GM12878 (cell line): ENCODE results near the gene SMIM7. TPM values are rescaled to one million over a fixed set of nuclear protein-coding genes. Genes with fewer than 3 reads are reported as not detected.

Source experiments
- ATAC-seq: fragments of 200-7000 bp; cut with Tn5 transposase; 3 replicates; pipeline ENCODE4 v1.9.1; 2020; ENCODE audit warnings: mild to moderate bottlenecking, moderate library complexity
- BruUV-seq: library from RNA; stranded (reverse); fragments of 400-500 nt; replicated peaks from 2 replicates; lab custom pipeline; 2021; lab: Mats Ljungman, UMichigan
- CTCF ChIA-PET: fragments of 300-600 bp; sonication (Branson Sonifier 250); formaldehyde crosslinking; extraction: SDS; loops from one replicate; lab custom pipeline; 2021; ENCODE audit warnings: inconsistent platforms; lab: Yijun Ruan, JAX
- POLR2A ChIA-PET: fragments of 350-600 bp; formaldehyde crosslinking; extraction: SDS; loops from one replicate; lab custom pipeline; 2021; ENCODE audit warnings: inconsistent platforms; lab: Charles Lee
- RAD21 ChIA-PET: fragments of 300-600 bp; sonication (Branson Sonifier 250); formaldehyde crosslinking; loops from one replicate; lab custom pipeline; 2023; ENCODE audit warnings: antibody characterized with exemption; ENCODE audit not compliant: unreplicated experiment; lab: Charles Lee
- SMC1A ChIA-PET: fragments of 300-600 bp; sonication (Branson Sonifier 250); formaldehyde crosslinking; loops from one replicate; lab custom pipeline; 2023; ENCODE audit not compliant: unreplicated experiment, uncharacterized antibody; lab: Charles Lee
- DNase-seq: peaks from one replicate; pipeline ENCODE4 v3.0.0-alpha.2; 2011; ENCODE audit warnings: low read depth, low spot score
- FAIRE-seq: peaks from 3 replicates; lab custom pipeline; 2011; peaks lifted over from hg19 to GRCh38; lab: Jason Lieb, UNC
- H2AFZ ChIP-seq: 2 replicates; pipeline ENCODE4 v1.6.0; 2011; ENCODE audit warnings: low read depth, low read length, control low read depth; ENCODE audit not compliant: control insufficient read depth
- H3K27ac ChIP-seq: 2 replicates; pipeline ENCODE4 v1.5.1; 2011; ENCODE audit warnings: control low read depth; ENCODE audit not compliant: control insufficient read depth, insufficient read depth
- H3K27me3 ChIP-seq, 2 experiments: replicated peaks in 1 of 2; 2 replicates each; pipeline versions ENCODE4 v1.6.0 to v1.6.1; 2011; ENCODE audit warnings: low read length in 1 of 2; ENCODE audit not compliant: control insufficient read depth in 2 of 2, insufficient read depth in 2 of 2
- H3K36me3 ChIP-seq, 2 experiments: 2 replicates each; pipeline ENCODE4 v1.5.1; 2011; ENCODE audit warnings: low read length in 1 of 2; ENCODE audit not compliant: control insufficient read depth in 2 of 2, insufficient read depth in 2 of 2
- H3K4me1 ChIP-seq: 2 replicates; pipeline ENCODE4 v1.6.1; 2011; ENCODE audit warnings: mild to moderate bottlenecking, low read length, moderate library complexity, mixed read lengths; ENCODE audit not compliant: control insufficient read depth, insufficient read depth
- H3K4me2 ChIP-seq: 2 replicates; pipeline ENCODE4 v1.6.0; 2011; ENCODE audit warnings: control low read depth; ENCODE audit not compliant: control insufficient read depth, insufficient read depth
- H3K4me3 ChIP-seq: fragments of 200-600 bp; sonication (generic); 2 replicates; pipeline ENCODE4 v1.5.1; 2016
- H3K79me2 ChIP-seq: 2 replicates; pipeline ENCODE4 v1.6.0; 2011; ENCODE audit warnings: low read length; ENCODE audit not compliant: control insufficient read depth, insufficient read depth
- H3K9ac ChIP-seq: 2 replicates; pipeline ENCODE4 v1.8.0; 2011; ENCODE audit warnings: low read length, control low read depth, mixed read lengths; ENCODE audit not compliant: control insufficient read depth, insufficient read depth
- H3K9me3 ChIP-seq: replicated peaks from 3 replicates; pipeline ENCODE4 v1.5.1; 2011; ENCODE audit warnings: mild to moderate bottlenecking, low read length; ENCODE audit not compliant: control insufficient read depth, insufficient read depth
- H4K20me1 ChIP-seq: 2 replicates; pipeline ENCODE4 v1.6.0; 2011; ENCODE audit not compliant: control insufficient read depth, insufficient read depth
- BCLAF1 ChIP-seq: fragments of 450-650 bp; IDR thresholded peaks from 2 replicates; pipeline ENCODE4 v1.6.1; 2017; ENCODE audit warnings: antibody characterized with exemption, mild to moderate bottlenecking, moderate library complexity
- CHD1 ChIP-seq: IDR thresholded peaks from 2 replicates; pipeline ENCODE4 v1.6.1; 2012; ENCODE audit warnings: low read depth, low read length, improper control_type of control experiment
- CHD2 ChIP-seq: IDR thresholded peaks from 2 replicates; pipeline ENCODE4 v1.6.1; 2011; ENCODE audit warnings: low read depth, low read length, improper control_type of control experiment, borderline replicate concordance
- KLF5 ChIP-seq: fragments of 450-650 bp; IDR thresholded peaks from 2 replicates; pipeline ENCODE4 v1.6.1; 2014; ENCODE audit warnings: mild to moderate bottlenecking; ENCODE audit not compliant: partially characterized antibody
- MXI1 ChIP-seq: fragments of 150-350 bp; IDR thresholded peaks from 2 replicates; pipeline ENCODE4 v1.6.1; 2011; ENCODE audit warnings: low read depth, mild to moderate bottlenecking, inconsistent platforms, low read length, improper control_type of control experiment
- TAF1 ChIP-seq: IDR thresholded peaks from 2 replicates; pipeline ENCODE4 v1.6.1; 2011; ENCODE audit warnings: mild to moderate bottlenecking, low read depth, low read length, borderline replicate concordance
- TCF12 ChIP-seq: IDR thresholded peaks from 2 replicates; pipeline ENCODE4 v1.6.1; 2011; ENCODE audit warnings: low read depth, mild to moderate bottlenecking, low read length
- TCF7 ChIP-seq: IDR thresholded peaks from 2 replicates; pipeline ENCODE4 v1.6.1; 2014; ENCODE audit warnings: antibody characterized with exemption, borderline replicate concordance
- USF1 ChIP-seq: IDR thresholded peaks from 2 replicates; pipeline ENCODE4 v1.6.1; 2011; ENCODE audit warnings: borderline replicate concordance, low read depth, mild to moderate bottlenecking, moderate library complexity, mixed read lengths, low read length; ENCODE audit not compliant: insufficient read depth; ENCODE audit errors: extremely low read length
- YBX1 ChIP-seq: fragments of 450-650 bp; IDR thresholded peaks from 2 replicates; pipeline ENCODE4 v1.6.1; 2016; ENCODE audit warnings: antibody characterized with exemption
- ZBTB11 ChIP-seq: fragments of 450-650 bp; formaldehyde crosslinking; IDR thresholded peaks from 2 replicates; pipeline ENCODE4 v1.5.0; 2022; ENCODE audit warnings: mild to moderate bottlenecking, missing genetic modification characterization
- WGBS: methylation state at CpG from one replicate; pipeline ENCODE4 v1.1.6; 2016; ENCODE audit warnings: low lambda C conversion rate; ENCODE audit not compliant: insufficient replicate concordance, insufficient coverage; ENCODE audit errors: missing lambda C conversion rate; 5-methylcytosine and 5-hydroxymethylcytosine counted together
- in situ Hi-C: fragments of 300-500 bp; cut with MboI; formaldehyde crosslinking; loops from 9 replicates; pipeline ENCODE4 v1.14.3; 2018; ENCODE audit warnings: mixed read lengths
- intact Hi-C: fragments of 100-400 bp; cut with micrococcal nuclease; formaldehyde crosslinking; loops from one replicate; pipeline ENCODE4 v1.14.2; 2022; ENCODE audit not compliant: unreplicated experiment
- polyA plus RNA-seq, 11 experiments: library from polyadenylated mRNA; depleted of rRNA in 4 of 11; unstranded in 6 of 11; stranded (reverse) in 5 of 11; fragments of >200 nt; fragmentation: Nextera tagmentation in 4 of 11; fragmentation: Illumina TruSeq in 1 of 11; extraction: Ambion mirVana in 4 of 11; extraction: Trizol in 1 of 11; gene quantifications; 1 replicate in 1 of 11; 2 replicates in 10 of 11; pipeline versions ENCODE4 v1.2.1 to v1.2.3, GENCODE V29; 2011 to 2016; ENCODE audit warnings: inconsistent platforms in 2 of 11, missing spikeins in 2 of 11, low read depth in 1 of 11
- total RNA-seq, 4 experiments: library from RNA; depleted of rRNA in 3 of 4; stranded (reverse); fragments of >200 nt in 3 of 4; fragmentation: Illumina TruSeq in 1 of 4; extraction: Trizol in 1 of 4; gene quantifications; 2 replicates each; pipeline versions ENCODE4 v1.2.1 to v1.2.3, GENCODE V29; 2013 to 2021

SMIM7 gene
- total and polyA plus RNA-seq, 10 of the 15 experiments (the other 5 are each of a cell fraction or from before 2014, with no cell fraction given) = 45.7 to 170 (median 70.8) TPM

GRCh38 chr19:16628984-16629691, 30.8 kb downstream of the SMIM7 start (continued):
- no peak for TF ChIP-seq ZBTB11
- no peak for TF ChIP-seq KLF5
- TF ChIP-seq, all 136 proteins: peak for 18

- Histone ChIP-seq H3K79me2 (peaks cover 58% of the 10 kb centered on the region), H3K36me3 (peaks cover 3 to 18% of the 10 kb centered on the region in 2 experiments; a peak in 2 of 4 replicates), H3K4me1 (peaks cover 25% of the 10 kb centered on the region), H3K9ac (peak within 1 kb of the TSS; percentile 89), H3K27ac (peak within 1 kb of the TSS; percentile 97), H3K27me3 (no peaks in the 10 kb centered on the region), H3K4me3 (peak within 1 kb of the TSS; percentile 94), H4K20me1 (no peaks in the 10 kb centered on the region; the same call in 1 of the 2 replicates), H3K4me2 (peak within 1 kb of the TSS; percentile 79), H3K9me3 (no peaks in the 10 kb centered on the region; the same call in 2 of the 3 replicates), H2AFZ (peak within 1 kb of the TSS; percentile 86)
- RAD21 ChIA-PET = interaction anchor here (0.7 to 9.0 kb wide), 6 partner anchors 9 to 298 kb away, joined by 3 to 169 read pairs (median 3); no protein-coding TSS in a partner anchor
- intact Hi-C loops = loop anchor here (2.0 to 5.0 kb wide), 2 partner anchors 34 to 42 kb away; partner anchors contain the start of genes SMIM7 and TMEM38A
- in situ Hi-C loops = loop anchor here (5.0 kb wide), 1 partner anchor 41 kb away; no protein-coding TSS in a partner anchor
- peak; percentile 53 for DNase-seq
- WGBS = under 1% methylated on average over 75 of the region's 98 CpGs
- POLR2A ChIA-PET = interaction anchor here (0.5 to 10.3 kb wide), 7 partner anchors 10 to 610 kb away, joined by 3 to 220 read pairs (median 4); partner anchors contain the start of genes SMIM7 and TMEM38A
- CTCF ChIA-PET = interaction anchor here (9.0 kb wide), 1 partner anchor 41 kb away, joined by 83 read pairs; no protein-coding TSS in a partner anchor
- ATAC-seq = peak; percentile 88
- SMC1A ChIA-PET = interaction anchor here (1.0 to 10.1 kb wide), 4 partner anchors 40 to 141 kb away, joined by 3 to 164 read pairs (median 6); no protein-coding TSS in a partner anchor
- TSS peak; percentile 93 for BruUV-seq
- FAIRE-seq = peak; percentile 27
- peak; percentile 11; the same call in 1 of the 2 replicates for TF ChIP-seq CHD2
- TF ChIP-seq TCF12 = peak; percentile 75; the same call in 1 of the 2 replicates
- peak; percentile 28; the same call in 1 of the 2 replicates for TF ChIP-seq MXI1
- peak; percentile 93 for TF ChIP-seq TAF1
- 0 out of 2 replicates have a peak, but pooled peaks have one; percentile 43 for TF ChIP-seq BCLAF1
- no peak for TF ChIP-seq TCF7
- TF ChIP-seq YBX1 = no peak
- peak; percentile 42 for TF ChIP-seq USF1
- TF ChIP-seq CHD1 = no peak
These were observed 31.6 kb downstream of the SMIM7 start, which contains the start of gene MED26 for GRCh38 chr19:16628183-16628983. Gene MED26 (minus strand): TSS chr19:16628204. CDS start chr19:16627943, 261 bp downstream.
